HG03159 (cell line): Measurements from ENCODE around the gene MAX.

Experiments used
- ATAC-seq: cut with Tn5 transposase; IDR thresholded peaks from one replicate; pipeline ENCODE4 v1.9.1; 2021; ENCODE audit warnings: mild to moderate bottlenecking, moderate library complexity; ENCODE audit not compliant: unreplicated experiment

Gene MAX, protein sequence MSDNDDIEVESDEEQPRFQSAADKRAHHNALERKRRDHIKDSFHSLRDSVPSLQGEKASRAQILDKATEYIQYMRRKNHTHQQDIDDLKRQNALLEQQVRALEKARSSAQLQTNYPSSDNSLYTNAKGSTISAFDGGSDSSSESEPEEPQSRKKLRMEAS

DNA sequence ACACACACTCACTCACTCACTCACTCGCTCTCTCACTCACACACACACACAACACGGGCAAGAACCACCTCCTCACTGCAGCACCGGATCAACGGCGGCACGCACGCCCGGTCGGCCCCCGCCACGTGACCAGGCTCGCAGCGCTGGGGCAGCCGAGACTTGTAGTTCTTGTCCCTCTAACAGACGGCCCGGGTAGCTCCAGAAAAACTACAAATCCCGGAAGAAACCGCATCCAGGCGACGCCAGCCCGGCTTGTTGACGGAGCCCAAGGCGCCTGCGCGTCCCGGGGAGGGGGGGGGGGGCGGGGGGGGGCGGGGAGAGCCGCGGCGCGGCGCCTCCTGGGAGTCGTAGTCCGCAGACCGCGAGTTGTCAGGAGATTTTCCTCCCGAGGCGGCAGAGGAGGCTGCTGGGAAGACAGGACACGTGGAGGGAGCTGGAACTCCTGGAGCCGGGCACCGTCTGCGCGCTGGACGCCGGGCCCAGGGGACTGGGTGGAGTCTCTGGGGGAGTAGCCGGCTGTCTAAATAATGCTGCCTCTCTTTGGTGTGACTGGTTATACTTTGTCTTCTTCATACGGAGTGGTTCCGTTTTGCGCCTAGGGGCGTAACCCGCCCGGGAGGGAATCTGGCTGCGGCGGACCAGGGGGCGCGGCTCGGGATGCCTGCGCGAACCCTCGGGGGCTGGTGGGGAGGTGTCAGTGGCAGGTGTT is at the start of gene MAX:
Gene MAX, minus strand, starts transcription at position 77 of the 709 bp plus-strand sequence. CDS start 178 bp downstream, outside the sequence.
- peak; percentile 92 for ATAC-seq

DNA sequence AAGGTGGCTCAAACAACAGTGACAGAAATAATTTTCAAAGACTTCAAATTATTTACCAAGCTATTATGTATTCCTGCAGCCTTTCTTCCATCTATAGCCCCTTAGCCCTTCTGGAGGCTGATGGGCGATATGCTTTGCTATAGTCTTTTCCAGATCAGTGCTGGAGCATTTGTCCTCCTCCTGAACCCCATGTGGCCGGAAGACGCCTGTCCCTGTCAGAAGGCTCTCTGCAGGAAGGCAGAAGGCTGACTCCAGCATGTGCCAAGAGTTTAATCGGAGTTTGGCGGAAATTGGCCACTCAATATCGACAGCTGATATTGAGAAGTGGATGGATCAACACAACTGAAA is 49.3 kb upstream of the MAX start:
- ATAC-seq: no peak

DNA sequence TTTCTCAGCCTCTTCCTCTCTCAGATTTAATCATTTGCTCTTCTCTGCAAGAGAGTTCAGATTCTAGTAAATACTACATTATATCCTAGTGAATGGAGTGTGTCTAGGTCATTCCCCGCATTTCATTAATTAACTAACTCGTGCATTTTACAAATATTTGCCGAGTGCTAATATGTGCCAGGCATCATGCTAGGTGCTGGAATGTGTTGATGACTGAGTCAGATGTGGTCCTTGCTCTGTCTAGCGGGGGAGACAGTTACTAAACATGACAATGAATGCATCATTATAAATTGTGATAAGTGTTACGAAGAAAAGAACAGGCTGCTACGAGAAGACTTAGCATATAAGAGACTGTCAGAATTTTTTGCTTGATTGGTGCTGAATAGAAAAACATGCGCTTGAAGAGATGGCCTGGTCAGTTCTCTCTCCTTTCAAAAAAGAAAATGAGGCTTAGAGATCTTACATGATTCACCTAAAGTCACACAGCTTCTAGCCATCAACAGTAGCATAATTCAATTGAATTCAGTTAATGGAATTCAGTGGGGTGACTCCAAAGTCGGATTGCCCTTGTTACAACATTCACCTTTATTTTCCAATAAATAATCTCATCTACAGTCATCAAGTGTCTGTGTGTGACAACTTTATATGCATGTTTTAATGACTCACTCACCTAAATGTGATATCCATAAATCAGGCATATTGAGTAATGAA is 48.7 kb upstream of the MAX start:
- ATAC-seq: no peak

DNA sequence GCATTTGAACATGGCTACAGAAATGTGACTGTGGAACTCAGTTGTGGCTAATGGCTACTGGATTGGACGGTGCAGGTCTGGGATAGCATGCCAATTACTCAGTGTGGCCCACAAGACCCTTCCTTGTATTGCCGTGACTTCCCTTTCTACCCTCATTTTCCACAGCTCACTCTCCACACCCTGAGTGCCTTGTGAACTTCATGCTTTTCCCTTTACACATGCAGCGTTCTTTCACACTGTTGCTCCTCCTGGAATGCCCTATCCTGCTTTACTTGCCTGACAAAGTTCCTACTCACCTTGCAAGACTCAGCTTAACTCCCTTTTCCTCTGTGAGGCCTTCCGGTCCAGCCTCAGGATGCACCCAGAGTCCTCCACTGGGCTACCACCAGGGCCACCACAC is 46.8 kb upstream of the MAX start:
- ATAC-seq: no peak

DNA sequence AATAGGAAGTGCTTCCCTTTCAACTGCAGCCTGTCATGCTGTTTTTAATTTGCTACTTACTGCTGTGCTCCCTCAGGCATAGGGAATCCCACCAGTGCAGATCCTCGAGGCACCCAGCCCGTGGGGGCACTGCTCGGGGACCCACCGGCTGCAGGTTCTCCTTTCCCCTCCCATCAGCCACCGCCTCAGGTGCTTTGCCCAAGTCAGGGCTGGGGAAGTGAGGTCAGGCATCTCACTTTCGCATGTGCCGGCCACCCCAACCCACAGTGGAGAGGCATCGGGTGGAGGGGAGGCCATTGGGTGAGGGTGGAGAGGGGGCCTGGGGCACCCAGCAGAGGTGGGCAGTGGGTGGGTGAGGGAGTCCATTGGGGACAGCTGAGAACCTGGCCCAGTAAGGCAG is 41.9 kb upstream of the MAX start:
- no peak for ATAC-seq

DNA sequence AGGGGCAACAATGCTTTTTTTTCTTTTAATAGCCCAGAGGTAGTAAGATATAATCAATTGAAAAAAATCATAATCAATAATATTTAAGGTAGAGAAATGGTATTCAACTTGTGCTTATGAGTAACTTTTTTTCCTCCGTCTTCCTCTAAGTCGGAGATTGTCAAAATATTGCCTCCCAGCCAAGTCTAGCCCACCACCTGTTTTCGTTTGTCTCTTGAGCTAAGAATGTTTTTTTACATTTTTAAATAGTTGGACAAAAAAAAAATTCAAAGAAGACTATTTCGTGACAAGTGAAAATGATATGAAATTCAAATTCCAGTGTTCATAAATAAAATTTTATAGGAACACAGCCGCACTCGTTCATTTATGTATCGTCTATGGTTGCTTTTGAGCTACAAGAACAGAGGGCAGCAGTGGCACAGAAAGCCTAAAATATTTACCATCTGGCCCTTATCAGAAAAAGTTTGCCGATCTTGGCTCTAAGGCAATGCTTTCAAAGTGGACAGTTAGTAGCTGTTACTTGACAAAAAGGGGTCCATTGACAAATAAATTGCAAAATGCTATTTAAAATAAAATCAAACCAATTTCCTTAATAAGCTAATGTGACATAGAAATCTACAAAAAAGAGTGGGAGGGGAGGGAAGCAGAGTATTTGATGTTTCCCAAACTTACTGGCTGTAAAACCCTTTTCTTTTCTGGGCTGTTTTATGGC is 40.8 kb upstream of the MAX start:
- ATAC-seq: no peak

DNA sequence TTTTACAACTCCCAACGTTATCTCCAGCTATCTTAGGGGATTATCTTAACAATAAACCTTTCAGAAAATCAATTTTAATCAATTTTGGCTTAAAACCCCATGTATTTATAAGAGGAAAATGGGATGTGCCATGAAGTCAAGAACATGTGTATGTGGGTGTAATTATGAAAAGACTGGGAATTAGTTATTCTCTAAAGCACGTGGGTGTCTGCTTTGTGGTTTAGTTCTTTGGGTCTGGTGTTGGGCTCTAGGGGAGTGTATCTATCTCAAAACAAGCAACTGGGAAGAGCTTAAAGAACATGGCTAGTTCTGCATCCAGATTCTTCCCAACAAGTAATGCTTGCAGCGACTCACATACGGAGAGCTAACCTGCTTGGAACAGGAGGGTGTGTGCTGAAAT is 40.1 kb upstream of the MAX start:
- ATAC-seq: no peak

DNA sequence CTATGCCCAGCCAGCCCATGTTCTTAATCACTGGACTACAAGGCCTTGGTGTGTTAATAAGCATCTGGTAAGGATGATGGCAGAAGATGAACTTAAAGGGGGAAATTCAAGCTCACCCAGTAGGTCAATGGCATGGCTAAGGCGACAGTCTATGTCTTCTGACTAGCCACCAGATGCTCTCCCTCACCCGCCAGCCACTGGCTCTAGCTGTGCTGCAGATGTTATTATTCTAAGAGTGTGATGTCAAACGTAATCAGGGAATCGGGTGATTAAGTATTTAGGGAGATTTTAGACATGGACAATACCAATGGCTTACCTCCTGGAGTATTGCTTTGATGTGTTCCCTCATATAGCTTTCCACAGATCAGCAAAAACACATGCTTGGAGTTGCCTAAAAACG is 39.2 kb upstream of the MAX start:
- no peak for ATAC-seq

DNA sequence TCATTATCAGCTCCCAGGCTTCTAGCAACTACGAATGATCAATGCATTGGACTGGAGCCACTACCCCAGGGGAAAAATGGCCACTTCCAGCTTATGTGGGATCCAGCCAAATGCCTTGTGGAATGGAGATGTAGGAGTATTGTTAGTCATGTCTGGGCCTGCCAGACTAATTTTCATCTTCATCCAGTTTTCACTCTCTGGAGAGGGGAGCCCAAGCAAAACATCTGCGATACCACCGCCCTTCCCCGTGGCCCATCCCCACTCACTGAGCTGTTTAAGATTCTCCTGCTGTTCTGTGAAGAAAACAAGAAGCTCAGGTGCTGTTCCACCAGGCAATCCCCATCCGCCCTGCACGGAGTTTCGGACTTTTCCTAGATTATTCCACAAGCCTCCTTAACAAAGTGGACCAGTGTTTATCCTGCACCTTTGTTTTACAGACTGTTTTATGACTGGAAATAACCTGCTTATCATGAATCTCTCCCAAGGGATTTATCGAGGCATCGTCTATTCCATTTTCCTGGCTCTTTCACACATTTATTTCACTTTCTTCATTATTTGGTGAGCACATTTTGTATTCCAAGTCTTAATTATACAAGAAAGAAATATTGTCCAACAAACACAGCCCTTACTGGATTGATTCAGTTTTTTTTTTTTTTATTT is 35.5 kb upstream of the MAX start:
- no peak for ATAC-seq

DNA sequence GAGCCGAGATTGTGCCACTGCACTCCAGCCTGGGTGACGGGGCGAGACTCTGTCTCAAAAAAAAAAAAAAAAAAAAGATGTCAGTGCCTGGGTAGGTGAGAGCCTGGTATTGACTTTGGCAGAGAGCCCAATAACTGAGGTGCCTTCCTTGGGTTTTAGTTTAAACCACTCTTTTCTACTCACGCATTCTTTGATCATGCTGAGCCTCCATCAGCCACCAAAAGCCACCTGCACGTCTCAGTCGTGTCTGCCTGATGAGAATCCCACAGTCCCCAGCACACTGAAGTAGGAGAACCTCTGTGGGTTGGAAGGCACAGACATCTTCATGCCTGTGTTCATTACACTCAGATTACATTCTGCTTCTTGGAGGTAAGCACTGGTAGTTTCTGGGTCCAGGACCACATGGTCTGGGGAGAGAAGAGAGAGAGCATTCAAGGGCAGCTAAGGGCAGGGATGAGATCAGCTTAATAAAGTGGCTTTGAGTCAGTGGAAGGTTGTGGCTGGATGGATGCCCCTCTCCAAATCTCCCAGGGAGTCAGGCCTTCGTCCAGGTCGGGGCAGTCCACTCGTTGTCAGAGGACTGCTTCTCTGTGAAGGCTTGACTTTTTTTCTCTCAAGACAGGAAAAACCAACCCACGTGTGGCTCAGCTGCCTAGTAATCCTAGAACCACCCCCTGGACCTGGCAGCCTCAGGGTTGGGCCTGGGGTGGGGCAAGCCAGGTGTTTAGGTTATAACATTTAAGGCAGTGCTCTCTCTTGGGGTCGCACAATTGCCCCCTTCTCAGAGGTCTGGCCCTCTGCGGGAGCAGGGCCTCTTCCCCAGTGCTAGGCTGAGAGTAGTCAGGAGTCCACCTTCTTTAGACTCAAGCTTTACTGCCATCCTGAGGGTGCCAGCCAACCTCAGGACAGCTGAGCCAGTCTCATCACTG is 32.6 kb upstream of the MAX start:
- ATAC-seq: no peak

DNA sequence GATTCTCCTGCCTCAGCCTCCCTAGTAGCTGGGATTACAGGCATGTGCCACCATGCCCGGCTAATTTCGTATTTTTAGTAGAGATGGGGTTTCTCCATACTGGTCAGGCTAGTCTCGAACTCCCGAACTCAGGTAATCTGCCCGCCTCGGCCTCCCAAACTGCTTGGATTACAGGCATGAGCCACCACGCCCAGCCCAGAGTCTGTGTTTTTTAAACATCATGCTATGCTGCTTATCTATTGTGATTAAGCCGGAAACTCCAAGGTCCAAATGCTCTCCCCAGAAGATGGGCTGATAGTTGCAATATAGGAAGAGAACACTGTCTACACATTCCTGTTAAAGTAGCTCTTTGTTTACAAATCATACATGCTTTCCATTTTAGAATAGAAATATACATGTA is 30.5 kb upstream of the MAX start:
- no peak for ATAC-seq

DNA sequence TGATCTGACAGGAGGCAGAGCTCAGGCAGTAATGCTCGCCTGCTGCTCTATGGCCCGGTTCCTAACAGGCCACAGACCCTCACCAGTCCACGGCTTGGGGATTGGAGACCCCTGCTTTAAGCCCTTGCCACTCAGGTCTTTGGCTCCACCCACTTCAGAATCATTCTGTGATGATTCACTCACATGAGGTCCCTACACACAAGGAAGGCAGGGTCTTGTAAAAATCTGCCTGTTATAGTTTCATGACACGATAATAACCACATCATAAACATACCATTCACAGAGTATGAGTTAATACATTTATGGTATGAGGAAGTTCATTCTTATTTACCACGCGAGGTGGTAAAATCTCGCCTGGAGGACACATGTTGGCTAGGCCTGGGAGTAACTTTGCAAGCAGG is 29.0 kb upstream of the MAX start:
- ATAC-seq: no peak

DNA sequence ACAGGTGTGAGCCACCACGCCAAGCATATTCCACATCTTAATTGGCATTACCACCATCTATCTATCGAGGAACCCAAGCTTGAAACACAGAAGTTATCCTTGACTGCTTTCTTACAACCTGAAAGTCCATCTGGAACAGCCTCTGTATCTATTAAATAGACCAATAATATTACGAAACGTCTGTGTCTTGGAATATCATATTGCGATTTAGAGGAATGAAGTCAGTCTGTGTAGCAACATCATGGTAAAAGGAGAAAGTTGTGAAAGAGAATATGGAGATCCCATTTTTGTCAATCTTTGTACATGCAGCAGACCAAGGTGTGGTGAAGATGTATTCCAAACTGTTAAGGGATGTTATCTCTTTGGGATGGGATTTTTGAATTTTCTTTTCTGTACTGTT is 25.8 kb upstream of the MAX start:
- ATAC-seq: no peak

DNA sequence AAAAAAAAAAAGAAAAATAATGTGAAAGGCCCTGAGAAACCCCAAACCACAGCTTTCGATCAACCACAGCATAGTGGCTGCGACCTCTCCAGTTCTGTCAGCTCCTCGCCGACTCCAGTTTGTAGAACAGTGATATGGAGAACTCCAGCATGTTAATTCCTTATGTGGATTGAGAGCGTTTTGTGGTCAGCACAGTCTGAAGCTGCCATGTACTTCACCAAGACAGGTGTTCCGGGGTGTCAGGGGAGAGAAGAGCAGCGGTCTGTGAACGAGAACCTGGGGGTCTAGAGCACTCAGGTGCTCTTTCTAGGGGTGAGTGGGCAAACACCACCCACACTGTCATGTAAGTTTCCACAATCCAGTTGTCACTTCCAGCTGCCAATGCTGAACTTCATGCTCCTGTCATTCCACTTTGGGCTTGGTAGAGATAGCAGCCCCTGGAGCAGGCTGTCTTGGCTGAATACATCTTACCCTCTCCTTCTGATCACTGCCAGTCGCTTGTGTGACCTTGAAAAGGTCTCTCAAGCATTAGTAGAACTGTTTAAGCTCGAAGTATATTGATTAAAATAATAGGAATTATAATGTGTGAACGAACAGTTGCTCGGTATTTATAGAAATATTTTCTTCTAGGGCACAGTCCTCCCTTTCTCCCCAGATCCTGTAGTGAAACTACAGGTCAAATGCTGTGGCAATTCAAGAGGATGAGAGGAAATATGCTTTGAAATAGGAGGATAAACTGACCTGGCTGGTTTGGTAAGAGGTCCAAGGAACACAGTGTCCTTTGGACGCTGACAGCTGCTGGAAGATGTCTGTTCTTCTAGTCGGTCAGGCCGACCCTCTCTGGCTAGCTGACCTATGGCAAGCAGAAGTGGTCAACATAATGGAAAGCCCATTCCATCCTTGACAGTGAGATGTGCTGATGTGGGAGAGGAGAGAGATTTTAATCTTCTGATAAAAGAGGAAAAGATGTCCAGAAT is 15.7 kb upstream of the MAX start:
- ATAC-seq: no peak

DNA sequence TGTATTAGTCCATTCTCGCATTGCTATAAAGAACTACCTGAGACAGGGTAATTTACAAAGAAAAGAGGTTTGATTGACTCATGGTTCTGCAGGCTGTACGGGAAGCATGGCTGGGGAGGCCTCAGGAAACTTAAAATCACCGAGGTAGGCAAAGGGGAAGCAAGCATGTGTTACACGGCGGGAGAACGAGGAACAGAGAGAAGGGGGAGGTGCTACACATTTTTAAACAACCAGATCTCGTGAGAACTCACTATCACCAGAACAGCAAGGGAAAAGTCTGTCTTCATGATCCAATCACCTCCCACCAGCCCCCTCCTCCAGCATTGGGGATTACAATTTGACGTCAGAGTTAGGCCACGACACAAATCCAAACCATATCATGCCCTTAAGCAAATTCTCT is 13.3 kb upstream of the MAX start:
- no peak for ATAC-seq

DNA sequence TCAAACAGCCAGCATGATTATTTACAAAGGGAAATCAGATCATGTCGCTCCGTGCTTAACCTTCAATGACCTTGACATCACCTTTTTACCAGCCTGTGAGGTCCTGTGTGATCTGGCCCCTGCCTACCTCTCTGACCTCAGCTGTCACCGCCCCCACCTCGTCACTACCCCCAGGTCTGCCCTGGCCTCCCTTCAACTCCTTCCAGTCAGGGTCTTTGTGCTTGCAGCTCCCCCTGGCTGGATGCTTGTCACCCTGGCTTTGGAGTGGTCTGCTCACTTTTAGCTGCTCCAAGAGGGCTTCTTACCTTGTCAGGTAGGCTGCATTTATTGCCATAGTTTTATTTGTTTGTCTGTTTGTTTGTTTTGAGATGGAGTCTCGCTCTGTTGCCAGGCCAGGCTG is 8.2 kb upstream of the MAX start:
- ATAC-seq: no peak

DNA sequence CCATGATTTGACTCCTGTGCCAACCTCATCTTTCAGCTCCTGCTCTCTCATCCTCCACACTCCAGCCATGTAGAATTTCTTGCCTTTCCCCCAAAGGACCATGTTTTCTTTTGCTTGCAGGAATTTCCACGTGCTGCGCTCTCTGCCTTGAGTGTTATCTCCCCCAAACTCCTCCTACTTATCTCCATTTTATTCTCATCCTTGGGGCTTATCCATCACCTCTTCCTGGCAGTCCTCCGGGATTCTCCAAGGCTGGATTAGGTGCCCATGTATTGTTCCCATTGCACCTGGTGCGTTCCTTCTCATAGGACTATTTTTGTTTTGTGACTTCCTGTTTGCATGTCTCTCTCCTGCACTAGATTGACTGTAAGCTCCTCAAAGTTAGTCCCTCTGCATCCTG is 7.0 kb upstream of the MAX start:
- ATAC-seq: no peak

DNA sequence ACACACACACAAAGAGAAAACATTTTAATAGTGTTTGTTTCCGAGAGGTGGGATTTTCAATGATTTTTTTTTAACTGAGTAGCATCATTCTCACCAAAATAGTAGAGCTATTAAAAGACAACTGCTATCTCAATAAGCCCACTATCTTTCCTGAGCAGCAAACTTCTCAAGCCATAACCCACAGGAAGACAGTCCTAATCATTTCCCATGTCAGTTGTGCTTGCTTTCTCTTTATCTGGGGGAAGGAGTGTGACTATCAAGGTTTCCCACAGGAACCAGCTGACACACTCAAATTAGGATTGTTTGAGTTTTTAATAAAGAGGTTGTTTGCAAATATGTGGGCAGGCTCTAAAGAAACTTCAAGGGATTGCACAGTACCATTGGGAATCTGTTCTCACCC is 4.9 kb upstream of the MAX start:
- ATAC-seq: no peak

DNA sequence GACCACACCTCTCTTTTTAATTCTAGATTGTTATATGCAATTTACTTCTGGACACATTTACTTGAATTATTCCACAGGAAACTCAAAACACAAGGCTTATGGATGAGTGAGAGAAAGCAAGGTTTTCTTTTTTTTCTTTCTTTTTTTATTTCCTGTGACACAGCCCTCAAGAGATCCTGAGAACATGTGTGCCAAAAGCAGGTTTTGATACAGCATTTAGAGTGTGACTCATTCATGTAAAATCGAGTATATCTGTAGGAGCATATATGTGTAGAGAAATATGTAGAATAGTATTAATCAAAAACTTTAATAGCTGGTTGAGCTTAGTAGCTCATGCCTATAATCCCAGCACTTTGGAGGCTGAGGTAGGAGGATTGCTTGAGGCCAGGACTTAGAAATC is 4.4 kb upstream of the MAX start:
- no peak for ATAC-seq
